IPS-NIHi7 (cell line): ENCODE results near the gene UGT1A8.
"Not testable (repeated sequence)": the region's sequence is repeated elsewhere in the genome, so short reads cannot be mapped to it uniquely, and the experiment has no call there.

ENCODE experiments used
- DNase-seq: peaks from one replicate; pipeline ENCODE4 v3.0.0; 2012; ENCODE audit warnings: mixed read lengths; ENCODE audit errors: extremely low spot score

The UGT1A8 gene

DNA sequence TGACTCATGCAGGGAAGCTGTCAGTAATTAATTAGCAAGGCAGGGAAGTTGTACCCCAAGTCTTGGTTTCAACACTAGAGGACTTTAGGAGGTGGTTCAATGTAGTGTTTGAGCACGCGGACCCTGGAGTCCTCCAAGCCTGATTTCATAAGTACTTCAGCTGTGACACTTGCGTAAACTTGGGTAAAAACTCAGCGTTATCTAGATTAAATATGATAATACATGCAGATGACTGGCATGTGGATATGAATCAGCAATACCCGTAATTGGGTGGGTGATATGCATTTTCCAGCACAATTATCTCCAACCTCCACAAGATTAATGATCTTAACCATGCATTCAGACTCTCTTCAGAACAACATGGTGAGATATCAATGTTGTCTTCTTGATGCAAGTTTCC is 69.5 kb downstream of the UGT1A8 start:
- DNase-seq = no peak

DNA sequence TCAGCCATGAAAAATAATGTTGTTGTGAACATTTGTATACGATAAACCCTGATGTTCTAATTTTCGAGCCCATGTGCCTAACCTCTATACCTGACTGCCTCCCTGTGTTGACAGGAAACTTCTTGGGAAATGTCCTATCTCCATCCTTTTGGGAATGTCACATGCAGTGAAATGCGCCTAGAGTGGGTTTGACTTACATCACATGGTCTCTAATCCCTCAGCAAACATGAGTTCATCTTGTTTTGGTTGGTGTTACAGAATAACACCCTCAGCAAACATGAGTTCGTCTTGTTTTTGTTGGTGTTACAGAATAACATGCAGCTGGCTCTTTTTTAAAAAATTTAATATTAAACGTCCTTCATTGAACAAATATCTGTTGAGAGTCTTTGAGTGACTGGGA is 70.9 kb downstream of the UGT1A8 start:
- DNase-seq = no peak

DNA sequence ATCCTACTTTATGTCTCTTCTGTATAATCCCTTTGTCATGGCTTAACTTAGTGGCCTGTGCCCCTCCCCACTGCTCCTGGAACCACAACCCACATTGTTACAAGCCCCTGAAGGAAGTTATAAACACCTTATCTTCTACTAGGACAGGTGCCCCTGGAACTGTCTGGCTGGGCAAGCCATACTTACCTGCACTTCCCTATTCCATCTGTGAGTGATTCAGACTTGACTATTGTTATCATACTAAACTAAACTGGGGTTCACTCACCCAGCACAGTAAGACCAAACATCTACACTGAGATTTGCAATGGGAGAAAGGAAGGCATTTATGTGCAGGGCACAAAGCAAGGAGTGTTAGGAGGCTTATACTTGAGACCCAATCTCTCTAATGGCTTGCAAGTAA is 71.6 kb downstream of the UGT1A8 start:
- no peak for DNase-seq

DNA sequence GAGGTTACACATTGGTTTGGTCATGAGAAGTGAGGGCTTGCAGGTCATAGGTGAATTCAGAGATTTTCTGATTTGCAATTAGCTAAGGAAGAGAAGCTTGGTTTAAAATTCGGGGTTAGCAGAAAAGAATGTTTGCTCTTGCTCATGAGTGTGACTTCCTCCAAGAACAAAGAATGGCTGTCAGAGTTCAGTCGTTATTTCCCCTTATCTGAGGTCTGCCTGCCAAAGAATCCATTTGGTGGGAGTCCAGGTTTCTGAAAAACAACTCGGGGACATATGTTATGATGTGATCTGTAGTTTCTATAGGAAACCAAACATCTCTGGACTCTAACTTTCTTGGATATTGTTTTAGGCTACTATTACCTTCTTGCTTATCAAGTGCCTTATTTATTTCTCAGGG is 72.1 kb downstream of the UGT1A8 start:
- no peak for DNase-seq

DNA sequence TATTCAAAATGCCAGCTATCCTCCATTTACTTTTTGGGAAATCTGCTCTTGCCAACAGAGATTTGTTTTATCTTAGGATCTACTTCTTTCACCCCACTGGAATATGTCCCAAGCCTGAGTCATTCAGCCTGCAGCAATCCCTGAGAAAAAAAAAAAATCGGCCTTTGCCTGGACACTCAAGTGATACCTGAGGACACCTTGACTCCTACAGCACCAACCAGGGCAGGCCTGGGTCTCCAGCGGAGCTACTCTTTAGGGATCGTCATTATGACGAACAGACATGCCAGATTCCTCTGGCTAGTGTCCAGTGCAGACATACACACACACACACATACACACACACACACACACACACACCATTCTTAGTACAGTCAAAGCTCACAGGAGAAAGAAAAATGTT is 73.0 kb downstream of the UGT1A8 start:
- no peak for DNase-seq

DNA sequence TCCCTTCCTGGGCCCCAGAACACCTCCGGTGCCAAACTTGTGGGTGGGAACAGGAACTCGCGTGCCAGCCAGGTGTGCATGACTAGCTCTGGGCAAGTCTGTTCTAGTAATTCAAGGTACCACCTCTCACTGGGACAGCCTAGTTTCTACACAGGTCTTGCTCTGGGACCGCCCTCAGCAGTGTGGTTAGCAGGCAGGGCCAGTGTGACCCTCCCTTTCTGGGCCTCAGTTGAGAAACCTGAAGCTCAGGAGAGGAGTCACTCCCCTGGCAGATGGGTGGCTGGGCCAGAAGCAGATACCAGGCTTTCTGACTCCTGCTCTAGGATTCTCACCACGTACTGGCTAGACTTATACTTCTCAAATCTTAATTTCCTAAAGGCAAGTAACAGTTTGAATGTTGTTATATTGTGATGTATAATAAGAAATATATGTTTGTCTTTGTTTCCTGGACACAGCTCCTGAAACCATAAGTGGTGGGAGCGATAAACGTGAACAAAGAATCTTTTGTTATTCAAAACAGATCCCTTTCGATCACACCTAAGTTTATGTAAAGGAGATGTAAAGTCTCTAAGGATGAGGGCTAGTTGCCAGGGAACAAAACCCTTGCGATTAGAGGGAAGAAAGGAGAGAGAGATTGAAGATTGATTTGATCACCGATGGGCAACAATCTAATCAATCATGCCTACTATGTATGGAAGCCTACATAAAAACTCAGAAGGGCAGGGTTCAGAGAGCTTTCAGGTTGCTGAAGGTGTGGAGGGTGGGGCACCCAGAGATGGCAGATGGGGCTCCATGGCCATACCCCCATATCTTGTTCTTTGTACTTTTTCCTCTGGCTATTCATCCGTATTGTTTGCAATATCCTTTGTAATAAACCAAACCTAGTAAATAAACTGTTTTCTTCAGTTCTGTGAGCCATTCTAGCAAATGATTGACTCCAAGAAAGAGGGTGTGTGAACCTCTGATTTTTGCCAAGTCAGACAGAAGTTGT is 74.3 kb downstream of the UGT1A8 start:
- DNase-seq = no peak

DNA sequence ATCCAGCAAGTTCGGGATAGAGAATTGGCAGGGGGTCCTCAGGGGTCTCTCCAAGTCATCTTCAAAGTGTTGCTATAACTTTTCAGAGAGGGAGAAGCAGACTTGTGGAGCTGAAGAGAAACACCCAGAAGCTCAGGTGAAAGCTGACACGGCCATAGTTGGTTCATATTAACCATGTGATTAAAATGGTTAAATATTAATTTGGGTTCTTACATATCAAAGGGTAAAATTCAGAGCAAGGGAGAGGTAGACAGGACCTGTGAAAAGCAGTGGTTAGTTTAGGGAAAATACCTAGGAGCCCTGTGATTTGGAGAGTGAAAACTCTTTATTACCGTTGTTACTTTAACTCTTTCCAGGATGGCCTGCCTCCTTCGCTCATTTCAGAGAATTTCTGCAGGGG is 75.2 kb downstream of the UGT1A8 start, which contains the start of gene UGT1A6:
Gene UGT1A6 (plus strand): TSS at position 243 of the 400 bp plus-strand sequence. CDS start 115 bp downstream, at position 358.
- DNase-seq = no peak

DNA sequence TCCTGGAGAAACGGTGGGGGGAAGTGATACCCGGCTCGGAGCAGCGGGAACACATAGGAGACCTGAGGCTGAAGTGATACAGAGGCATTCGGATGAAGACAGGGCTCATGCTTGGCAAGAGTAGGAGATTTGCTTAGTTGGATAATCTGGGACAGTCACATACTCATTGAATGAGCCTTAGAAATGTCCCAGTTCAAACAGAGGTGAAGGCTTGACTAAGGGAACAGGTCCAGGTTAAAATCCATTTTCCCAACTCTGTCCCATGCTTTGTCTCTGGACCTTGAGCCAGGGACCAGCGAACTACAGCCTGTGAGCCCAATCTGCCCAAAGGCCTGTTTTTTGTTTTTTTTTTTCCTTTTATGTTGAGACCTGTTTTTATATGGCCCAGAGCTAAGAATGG is 76.5 kb downstream of the UGT1A8 start:
- DNase-seq = no peak

DNA sequence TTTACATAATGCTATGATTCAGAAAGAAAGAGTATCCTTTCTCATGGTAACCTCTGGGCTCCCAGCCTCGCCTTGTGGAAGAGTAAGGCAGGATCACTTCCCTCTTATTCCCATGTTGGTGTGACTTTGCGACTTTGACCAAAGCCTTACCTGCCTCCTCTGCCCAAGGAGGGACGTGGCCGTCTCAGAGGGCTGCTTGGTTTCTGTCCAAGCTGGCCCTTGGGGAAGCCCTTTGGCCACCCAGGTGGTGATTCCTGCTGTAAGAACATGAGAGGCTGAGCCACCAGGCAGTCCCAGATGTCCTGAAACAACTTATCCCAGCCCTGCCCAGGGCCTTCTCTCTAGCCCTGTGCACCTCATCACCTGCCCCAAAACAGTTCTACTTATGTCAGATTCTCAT is 81.3 kb downstream of the UGT1A8 start:
- DNase-seq = no peak

DNA sequence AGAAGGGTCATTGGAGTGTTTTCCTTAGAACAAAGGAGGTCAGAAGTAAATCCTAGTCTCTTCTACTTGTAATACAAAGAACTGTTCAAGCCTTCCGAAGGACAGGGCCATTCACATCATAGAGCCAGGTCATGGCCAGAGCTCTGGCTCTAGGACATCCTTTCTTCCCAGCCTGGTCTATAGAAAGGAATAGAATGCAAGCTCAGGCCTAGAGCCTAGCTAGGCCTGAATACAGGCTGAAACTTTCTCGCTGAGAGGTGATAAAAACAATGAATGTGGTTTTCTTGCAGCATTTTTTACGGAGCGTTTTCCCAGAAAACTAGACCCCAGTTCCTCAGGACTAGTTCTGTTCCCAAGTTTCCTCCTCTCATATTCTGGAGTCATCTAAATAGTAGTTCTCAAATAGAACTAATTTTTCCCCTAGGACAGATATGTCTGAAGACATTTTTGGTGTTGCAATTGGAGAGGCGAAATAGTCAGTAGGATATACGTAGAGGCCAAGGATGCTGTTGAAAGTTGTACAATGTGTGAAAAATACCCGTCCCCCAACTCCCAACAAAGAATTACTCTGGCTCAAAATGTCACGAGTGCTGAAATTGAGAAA is 82.1 kb downstream of the UGT1A8 start:
- DNase-seq = no peak

DNA sequence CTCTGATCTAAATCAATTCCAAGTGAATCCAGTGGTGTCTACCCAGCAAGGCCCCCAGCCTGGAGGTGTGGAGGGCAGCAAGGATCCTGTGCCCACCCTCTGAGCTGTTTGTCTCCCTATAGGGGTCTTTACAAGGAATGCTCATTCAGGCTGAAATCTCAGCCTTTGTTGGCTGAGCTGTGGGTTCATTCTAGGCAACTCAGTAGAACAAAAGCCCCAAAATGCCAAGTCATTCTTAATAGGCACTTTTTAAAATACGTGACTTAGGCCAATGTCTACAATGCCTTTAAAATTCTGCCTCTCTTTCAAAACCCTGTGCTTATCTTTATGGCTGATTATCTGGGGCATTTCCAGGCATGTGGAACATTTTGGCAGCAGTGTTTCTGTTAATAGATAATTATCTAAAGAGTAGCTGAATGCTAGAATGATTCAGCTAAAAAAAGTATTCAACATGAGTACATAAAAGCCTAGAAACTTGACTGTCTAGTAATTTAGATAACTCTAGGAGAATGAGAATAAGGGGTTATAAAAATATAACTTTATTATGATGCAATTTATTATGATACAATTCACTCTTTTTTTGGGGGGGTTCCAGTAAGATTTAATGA is 82.7 kb downstream of the UGT1A8 start:
- DNase-seq = no peak

DNA sequence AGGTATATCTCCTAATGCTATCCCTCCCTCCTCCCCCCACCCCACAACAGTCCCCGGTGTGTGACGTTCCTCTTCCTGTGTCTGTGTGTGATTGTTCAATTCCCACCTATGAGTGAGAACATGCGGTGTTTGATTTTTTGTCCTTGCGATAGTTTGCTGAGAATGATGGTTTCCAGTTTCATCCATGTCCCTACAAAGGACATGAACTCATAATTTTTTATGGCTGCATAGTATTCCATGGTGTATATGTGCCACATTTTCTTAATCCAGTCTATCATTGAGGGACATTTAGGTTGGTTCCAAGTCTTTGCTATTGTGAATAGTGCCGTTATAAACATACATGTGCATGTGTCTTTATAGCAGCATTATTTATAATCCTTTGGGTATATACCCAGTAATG is 83.4 kb downstream of the UGT1A8 start:
- DNase-seq = not testable (repeated sequence)

DNA sequence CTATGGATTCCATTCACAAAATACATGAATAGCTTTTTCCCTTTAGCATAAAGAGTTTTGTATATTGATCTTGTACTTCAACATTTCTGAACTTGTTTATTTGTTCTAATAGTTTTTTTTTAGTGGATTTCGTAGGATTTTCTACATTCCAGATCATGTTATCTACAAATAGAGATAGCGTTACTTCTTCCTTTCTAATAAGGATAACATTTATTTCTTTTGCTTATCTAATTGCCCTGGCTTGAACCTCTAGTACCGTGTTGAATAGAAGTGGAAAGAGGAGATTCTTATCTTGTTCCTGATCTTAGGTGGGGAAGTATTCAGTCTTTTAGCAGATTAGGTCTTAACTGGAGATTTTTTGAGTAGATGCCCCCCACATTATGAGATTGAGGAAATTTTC is 84.8 kb downstream of the UGT1A8 start:
- DNase-seq = no peak

DNA sequence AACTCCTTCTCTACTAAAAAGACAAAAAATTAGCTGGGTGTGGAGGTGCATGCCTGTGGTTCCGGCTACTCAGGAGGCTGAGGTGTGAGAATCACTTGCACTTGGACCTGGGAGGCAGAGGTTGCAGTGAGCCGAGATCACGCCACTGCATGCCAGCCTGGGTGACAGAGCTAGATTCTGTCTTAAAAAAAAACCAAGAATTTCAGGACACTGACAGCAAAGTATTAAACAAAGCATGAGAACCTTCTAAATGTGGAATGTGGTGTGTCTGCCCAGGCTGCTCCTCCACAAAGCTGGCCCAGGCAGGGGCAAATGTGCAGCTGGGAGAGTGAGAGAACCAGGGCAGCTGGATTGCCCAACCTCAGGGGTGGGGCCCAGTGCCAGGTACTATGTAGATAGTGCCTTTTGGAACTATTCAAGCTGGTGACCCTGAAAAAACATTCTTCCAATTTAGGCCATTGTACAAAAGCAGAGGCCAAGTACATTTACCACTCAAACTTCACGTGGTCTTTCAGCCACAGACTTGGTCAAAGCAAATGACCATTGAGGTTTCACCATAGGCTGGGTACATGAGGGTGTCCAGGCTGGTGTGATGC is 88.6 kb downstream of the UGT1A8 start:
- DNase-seq = no peak

DNA sequence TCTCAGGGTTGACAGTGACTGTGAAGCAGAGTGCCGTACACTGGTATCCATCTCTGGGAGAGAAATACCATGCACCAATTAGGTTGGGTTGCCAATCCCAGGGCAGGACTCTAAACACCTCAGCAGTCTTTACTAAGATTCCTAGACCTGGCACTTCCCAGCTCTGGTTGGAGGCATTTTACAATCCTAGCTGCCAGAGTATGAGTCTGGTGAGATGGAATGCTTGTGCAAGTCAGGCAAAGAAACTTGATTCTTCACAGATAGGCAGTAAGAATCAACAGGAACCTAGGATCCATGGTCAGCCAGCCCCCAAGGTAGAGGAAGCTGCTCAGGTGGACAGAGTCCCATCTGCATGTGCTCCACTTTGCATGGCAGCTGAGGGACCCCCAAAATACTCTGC is 89.3 kb downstream of the UGT1A8 start:
- DNase-seq = no peak

DNA sequence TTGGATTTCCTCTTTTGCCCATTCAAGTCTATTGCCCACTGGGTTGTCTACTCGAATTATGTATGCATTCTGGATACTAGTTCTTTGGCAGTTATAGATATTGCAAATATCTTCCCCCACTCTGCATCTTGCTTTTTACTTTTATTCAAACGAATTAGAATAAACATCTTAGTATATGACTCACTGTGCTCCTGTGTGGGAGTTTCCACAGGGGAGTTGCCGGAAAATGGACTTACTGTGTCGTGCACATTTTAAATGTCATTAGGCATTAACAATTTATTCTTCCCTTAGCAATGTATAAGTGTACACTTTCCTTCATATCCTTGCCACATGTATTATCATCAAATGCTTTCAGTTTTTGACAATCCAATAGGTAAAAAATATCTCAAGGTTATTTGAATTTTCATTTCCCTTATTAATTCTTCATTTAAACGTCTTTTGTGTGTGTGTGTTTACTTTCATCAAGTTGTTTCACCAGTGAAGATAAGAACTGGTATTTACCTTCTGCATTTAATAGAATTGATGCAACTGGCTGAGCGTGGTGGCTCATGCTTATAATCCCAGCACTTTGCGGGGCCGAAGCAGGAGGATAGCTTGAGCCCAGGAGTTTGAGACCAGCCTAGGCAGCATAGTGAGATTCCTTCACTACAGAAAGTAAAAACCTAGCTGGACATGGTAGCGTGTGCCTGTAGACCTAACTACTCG is 90.7 kb downstream of the UGT1A8 start:
- DNase-seq = no peak

DNA sequence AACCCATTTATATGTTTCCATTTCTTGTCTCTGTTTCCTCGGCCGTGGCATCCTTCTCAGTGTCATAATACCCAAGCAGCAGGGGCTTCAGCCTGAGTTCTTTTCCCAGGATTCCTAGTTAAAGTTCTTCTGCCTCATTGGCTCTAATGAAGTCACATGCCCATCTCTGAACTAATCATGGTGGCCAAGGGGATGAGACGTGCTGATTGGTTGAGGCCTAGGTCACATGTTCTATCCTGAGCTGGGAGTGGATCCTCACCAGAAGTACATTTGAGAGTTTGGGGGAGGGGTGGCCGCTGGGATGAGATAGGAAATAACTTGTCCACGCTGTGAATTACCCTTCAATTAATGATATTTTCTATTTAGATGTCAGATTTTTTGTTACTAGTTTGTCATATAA is 91.5 kb downstream of the UGT1A8 start:
- no peak for DNase-seq

DNA sequence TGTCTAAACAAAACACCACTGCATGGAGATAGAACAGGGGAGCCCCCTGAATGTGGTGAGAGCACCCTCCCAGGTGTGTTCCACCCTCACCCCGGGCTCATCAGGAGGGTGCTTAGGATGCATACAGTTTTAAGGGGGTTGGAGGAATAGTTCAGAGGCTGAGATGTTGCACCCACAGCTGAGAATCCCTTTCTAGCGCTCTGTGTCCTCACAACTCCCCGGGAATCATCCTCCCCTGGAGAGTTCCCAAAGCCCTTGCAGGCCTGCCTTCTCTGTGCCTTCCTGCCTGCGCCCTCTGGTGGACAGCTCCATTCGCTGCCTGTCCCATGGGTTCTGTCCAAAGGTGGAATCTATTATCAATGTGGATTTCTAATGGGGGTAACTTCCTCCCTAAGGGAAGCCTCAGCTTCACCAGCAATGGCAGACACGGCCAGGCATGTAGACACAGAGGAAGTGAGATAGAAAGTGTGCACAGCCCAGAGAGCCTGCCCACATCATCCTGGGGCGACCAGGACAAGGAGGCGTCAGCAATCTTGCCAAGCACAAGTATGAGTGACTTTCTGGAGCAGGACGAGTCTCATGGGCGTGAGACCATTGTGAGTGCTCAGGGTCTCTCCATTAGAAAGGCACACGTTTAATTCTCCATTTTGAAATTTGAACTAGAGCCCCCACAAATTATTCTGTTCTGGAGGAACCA is 94.0 kb downstream of the UGT1A8 start:
- DNase-seq = peak; percentile 82

DNA sequence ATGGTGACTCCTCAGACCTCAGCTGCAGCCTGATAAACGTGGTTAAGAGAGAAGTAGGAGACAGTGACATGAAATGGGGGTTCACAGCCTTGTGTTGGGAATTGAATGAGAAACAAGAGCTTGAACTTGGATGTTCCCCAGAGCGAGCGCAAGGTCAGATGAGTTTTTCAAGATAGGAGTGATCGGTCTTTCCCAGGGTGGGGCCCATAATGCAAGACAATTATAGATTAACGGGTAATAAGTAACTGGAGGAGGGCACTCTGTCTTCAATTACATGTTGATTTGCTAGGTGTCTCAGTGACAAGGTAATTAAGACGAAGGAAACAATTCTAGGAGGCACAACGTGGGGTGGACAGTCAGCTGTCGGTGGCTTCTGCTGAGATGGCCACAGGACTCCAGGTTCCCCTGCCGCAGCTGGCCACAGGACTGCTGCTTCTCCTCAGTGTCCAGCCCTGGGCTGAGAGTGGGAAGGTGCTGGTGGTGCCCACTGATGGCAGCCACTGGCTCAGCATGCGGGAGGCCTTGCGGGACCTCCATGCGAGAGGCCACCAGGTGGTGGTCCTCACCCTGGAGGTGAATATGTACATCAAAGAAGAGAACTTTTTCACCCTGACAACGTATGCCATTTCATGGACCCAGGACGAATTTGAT is 95.3 kb downstream of the UGT1A8 start, which contains the start of gene UGT1A5:
Gene UGT1A5 (plus strand): TSS at position 297 of the 651 bp plus-strand sequence. CDS start 85 bp downstream, at position 382.
- no peak for DNase-seq

DNA sequence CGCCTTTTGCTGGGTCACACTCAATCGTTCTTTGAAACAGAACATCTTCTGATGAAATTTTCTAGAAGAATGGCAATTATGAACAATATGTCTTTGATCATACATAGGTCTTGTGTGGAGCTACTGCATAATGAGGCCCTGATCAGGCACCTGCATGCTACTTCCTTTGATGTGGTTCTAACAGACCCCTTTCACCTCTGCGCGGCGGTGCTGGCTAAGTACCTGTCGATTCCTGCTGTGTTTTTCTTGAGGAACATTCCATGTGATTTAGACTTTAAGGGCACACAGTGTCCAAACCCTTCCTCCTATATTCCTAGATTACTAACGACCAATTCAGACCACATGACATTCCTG is 95.8 kb downstream of the UGT1A8 start:
- no peak for DNase-seq
